Measurements from ENCODE around the gene ZNF711.

DNA sequence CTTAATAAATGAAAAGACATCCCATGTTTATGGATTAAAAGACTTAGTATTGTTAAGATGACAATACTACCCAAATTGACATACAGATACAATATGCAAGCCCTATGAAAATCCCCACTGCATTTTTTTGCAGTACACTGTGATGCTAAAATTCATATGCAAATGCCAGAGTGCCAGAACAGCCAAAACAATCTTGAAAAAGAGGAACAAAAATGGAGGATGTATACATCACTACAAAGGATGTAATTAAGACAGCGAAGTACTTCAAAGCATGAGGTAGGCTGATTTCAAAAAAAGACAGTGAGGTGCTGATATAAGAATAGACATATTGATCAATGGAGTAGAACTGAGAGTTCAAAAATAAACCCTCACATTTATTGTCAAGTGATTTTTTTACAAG lies 47.5 kb upstream of the ZNF711 start:
- TF ChIP-seq, protein P1, sequence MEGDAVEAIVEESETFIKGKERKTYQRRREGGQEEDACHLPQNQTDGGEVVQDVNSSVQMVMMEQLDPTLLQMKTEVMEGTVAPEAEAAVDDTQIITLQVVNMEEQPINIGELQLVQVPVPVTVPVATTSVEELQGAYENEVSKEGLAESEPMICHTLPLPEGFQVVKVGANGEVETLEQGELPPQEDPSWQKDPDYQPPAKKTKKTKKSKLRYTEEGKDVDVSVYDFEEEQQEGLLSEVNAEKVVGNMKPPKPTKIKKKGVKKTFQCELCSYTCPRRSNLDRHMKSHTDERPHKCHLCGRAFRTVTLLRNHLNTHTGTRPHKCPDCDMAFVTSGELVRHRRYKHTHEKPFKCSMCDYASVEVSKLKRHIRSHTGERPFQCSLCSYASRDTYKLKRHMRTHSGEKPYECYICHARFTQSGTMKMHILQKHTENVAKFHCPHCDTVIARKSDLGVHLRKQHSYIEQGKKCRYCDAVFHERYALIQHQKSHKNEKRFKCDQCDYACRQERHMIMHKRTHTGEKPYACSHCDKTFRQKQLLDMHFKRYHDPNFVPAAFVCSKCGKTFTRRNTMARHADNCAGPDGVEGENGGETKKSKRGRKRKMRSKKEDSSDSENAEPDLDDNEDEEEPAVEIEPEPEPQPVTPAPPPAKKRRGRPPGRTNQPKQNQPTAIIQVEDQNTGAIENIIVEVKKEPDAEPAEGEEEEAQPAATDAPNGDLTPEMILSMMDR (IDR thresholded peaks at IDR 0.05) = no peak
- TF ChIP-seq POLR2A (IDR thresholded peaks at IDR 0.05) = no peak

Measured in uterus (tissue), 2 donors.